GM21737 (cell line): ENCODE results near the gene GPSM1.
"Not testable (repeated sequence)": the region's sequence is repeated elsewhere in the genome, so short reads cannot be mapped to it uniquely, and the experiment has no call there.

Source experiments
- ATAC-seq: cut with Tn5 transposase; IDR thresholded peaks from one replicate; pipeline ENCODE4 v1.9.1; 2021; ENCODE audit warnings: mild to moderate bottlenecking, moderate library complexity; ENCODE audit not compliant: unreplicated experiment

The GPSM1 gene

DNA sequence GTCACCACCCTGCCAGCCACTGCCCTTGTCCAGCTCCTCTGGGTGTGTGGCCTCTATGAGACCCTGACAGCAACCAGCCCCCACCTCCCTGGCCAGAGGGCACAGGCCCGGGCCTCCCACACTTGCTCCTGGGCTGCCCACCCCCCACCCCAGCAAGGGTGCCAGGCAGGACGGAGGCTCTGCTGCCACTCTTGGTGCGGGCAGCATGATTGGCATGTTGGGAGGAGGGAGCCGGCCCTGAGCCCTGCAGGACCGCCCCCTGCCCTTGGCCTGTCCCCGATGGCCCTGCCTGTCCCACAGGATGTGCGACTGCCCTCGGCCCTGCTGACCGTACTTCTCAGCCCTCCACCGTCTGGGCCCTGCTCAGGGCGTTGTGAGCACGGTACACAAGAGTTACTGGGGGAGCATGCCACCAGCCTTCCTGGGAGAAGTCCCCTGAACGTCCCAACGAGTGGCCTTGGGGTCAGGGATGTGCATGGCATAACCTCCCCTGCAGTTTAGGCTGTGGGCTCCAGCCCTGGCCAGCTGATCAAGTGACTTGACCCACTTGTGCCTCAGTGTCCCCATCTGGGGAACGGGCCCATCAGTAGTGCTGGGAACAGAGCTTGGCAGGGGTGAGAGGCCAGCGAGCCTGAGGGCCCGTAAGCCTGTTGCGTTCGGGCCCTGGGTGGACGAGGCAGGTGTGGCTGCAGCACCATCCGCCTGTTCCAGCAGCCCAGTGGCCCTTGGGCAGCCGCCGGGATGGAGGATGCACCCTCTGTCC, 16.0 kb downstream of the GPSM1 start:
- no peak for ATAC-seq

DNA sequence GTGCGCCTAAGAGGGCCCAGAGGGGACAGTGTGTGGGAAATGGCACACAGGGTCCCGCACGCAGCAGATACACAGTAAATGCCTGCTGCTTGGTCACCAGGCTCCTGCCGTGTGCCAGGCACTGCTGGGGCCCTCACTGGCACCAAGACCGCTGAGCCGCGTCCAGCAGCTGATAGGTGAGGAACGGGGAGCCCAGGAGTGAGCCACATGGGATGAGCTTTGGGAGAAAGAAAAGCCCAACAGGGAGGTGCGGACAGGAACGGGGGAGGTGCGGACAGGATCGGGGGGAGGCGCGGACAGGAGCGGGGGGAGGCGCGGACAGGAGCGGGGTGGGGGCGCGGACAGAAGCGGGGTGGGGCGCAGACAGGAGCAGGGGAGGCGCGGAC, 16.5 kb downstream of the GPSM1 start:
- no peak for ATAC-seq

DNA sequence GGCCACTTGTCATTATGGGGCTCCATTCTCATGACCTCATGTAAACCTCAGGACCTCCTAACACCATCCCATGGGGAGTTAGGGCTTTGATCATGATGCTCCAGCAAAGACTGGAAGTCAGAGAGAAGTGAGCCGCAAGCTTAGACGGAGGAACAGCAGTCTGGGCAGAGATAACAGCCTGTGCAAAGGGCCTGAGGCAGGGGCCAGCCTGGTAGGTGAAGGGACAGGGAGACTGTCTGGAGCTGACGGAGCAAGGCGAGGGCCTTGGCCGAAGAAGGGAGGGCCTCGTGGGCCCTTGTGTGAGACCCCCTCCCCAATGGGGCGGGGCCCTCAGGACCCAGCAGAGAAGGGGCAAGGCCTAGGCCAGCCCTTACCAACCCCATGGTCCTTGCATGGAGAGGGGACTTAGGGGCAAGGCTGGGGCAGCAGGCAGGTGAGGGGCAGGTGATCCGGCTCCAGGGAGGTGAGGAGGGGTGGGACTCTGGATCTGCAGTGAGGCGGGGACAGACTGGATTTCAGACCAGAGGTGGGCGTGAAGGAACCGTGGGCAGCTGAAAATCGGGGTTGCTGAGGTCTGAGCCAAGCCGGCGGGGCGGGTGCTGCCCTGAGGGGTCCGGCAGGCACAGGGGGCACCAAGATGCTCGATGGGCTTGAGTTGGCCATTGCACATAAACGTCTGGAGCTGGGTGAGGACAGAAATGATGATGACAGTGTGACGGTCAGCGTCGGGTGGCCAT, 17.4 kb downstream of the GPSM1 start:
- ATAC-seq: no peak

- ATAC-seq: no peak
These were observed 18.2 kb downstream of the GPSM1 start for GRCh38 chr9:136345281-136346156.

GRCh38 chr9:136346157-136346481, 18.8 kb downstream of the GPSM1 start:
- ATAC-seq: no peak

- no peak for ATAC-seq
These were observed 19.7 kb downstream of the GPSM1 start for GRCh38 chr9:136346927-136347465.

DNA sequence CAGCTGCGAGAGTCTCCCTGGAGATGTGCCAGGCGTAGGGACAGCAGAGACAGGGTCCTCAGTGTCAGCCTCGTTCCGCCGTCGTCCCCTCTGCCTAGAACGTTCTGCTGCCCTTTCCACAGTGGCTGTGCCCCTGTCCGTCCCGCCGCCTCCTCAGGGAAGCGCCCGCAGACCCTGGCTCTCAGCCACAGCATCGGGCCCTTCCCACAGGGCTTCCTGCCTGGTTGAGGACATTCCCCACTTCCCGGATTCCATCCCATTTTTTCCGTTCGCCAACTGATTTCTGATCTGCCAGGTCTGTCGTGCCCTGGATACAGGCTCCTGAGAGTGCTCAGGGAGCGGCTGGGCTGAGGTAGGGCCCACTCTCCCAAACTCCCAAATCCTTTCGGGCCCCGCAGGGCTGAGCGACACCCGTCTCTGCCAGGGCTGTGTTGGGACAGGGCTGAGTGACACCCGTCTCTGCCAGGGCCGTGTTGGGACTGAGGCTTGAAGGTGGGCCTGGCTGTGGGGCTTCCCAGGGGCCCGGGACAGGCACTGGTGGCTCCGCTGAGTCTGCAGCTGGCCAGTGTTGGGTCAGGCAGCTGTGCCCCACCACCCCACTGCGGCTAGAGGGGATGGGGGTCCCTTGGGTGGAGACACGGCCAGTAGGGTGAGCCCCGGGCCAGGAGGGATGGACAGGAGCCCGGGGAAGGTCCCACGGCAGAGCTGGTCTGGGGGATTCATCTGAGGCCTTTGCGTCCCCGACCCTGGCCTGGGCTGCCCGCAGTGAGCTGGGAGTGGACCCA, 20.3 kb downstream of the GPSM1 start:
- no peak for ATAC-seq

DNA sequence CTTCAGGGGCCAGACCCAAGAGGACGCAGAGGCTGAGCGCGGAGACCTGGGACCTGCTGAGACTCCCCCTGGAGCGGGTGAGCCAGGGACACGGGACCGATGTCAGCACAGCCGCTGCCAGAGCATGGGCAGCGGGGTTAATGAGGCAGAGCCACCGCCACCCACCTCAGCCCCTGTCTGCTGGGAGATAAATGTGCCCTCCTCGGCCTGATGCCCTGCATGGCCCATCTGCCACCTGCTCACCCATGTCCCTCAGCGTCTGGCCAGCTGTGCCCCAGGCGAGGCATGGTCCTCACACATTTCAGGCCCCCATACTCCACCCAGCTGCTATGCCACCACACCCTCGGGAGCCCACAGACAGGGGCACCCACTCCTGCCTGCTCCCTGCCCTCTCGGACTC, 21.4 kb downstream of the GPSM1 start:
- ATAC-seq: no peak

DNA sequence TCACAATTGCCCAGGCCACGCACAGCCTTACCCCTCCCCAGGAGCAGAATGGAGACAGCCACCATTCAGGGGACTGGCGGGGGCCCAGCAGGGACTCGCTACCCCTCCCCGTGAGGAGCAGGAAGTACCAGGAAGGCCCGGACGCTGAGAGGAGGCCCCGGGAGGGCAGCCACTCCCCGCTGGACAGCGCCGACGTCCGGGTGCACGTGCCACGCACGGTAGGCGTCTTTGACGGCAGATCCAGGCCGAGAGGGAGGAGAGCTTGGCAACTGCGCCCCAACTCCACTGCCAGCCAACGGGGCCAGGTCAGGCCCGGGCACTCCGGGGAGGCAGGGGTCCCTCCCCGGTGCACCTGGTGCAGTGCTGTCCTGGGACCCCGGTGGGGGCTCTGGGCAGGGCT, 22.2 kb downstream of the GPSM1 start:
- ATAC-seq: no peak

DNA sequence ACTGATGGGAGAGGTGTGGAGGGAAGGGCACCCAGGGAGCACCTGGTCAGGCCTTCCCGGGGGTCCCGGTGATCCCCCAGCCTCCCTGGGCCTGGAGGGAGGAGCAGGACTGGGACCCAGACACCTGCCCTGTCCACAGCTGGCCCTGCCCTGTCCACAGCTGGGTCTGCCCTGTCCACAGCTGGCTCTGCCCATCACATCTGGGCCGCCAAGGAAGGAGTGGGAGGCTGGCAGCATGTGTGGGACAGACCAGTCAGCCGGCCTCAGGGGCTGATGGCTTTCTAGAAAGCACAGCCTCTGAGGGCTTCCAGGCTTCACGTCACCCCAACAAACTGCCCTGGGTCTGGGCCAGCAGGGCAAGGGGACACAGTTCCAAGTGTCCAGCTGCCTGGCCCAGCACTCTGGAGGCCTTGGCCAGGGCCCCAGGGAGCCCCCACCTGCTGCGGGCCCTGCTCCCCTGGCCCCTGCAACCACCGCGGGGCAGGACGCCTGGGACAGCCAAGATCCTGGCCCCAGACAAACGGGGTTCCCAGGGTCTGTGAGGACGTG, 24.0 kb downstream of the GPSM1 start:
- no peak for ATAC-seq

GRCh38 chr9:136351868-136352267, 24.5 kb downstream of the GPSM1 start:
- not testable (repeated sequence) for ATAC-seq

GRCh38 chr9:136352682-136353081, 25.3 kb downstream of the GPSM1 start:
- ATAC-seq: no peak

DNA sequence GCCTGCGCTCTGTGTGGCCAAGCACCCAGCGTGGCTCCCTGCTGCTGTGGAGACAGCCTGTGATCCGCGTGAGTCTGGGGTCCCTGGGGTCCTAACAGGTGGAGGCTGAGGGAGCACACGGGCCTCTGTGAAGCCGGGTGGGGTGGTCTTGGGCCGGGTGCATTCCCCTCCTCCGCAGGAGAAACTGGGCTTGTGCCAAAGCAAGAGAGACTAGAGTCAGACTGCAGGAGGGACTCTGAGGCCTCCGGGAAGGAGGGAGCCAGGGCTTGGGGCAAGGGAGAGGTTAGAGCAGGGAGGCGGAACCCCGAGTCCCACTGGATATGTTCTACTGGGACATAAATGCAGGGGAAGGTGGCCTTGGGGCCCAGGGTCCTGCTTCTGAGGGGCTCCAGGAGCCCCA, 25.7 kb downstream of the GPSM1 start:
- ATAC-seq: no peak

DNA sequence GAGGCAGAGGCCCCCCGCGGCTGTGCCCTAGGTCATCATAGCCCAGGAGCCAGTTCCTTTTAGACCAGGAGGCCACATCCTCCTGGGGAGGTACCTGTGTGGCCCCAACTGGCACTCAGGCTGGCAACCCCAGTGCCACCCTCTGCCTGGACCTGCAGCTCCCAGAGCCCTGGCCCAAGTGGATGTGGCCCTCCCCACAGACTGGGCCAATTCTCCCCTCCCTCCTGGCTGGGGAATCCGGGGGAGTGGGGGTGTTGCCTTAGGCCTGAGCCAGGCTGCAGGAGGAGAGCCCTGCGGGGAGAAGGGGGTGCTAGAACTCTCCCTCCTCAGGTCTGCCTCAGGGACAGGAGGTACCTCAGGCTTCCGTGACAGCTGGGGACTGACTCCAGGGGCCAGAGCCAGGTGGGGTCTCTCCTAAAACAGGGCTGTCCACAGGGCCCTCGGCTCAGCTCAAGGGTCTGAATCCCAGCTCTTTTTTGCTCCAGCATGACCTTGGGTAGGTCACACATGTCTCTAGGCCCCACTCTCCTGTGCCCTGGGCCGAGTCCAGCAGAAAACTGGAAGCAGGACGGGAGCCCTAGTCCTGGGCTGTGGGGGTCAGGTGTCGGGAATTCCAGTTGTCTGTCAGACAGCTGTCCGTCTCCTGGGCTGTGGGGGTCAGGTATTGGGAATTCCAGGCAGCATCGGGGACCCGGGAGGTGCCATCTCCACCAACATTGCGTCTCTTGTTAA, 26.6 kb downstream of the GPSM1 start:
- no peak for ATAC-seq

GRCh38 chr9:136354592-136355085, 27.3 kb downstream of the GPSM1 start:
- ATAC-seq: no peak

- ATAC-seq: no peak
These were observed 28.5 kb downstream of the GPSM1 start for GRCh38 chr9:136355616-136356557.

- no peak for ATAC-seq
These were observed 29.9 kb downstream of the GPSM1 start for GRCh38 chr9:136357202-136357725.

DNA sequence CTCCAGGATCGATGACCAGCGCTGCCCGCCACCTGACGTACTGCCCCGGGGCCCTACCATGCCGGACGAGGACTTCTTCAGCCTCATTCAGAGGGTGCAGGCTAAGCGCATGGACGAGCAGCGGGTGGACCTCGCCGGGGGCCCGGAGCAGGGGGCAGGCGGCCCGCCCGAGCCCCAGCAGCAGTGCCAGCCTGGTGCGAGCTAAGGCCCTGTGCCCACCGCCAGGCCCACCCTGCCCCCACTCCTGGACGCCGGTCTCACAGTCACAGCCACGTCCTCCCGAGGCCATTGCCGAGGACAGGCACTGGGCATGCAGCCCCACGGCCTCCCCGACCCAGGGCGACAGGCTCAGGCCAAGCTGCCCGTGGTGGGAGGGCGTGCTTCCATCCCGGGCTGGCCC, 30.7 kb downstream of the GPSM1 start:
- no peak for ATAC-seq
